Kidney epithelial cell (primary cell): Measurements from ENCODE around the gene PIGS. TPM values are rescaled to one million over a fixed set of nuclear protein-coding genes. Genes with fewer than 3 reads are reported as not detected.
A peak's percentile ranks its signal among the peaks of the same experiment; 100 is the strongest.

Experiments used
- DNase-seq: peaks from one replicate; pipeline ENCODE4 v3.0.0-alpha.2; 2010; ENCODE audit warnings: low read depth
- H3K27me3 ChIP-seq: 2 replicates; pipeline ENCODE4 v1.6.0; 2011; ENCODE audit warnings: low read length; ENCODE audit not compliant: control insufficient read depth, insufficient read depth
- H3K36me3 ChIP-seq: 2 replicates; pipeline ENCODE4 v1.5.1; 2011; ENCODE audit warnings: low read length; ENCODE audit not compliant: control insufficient read depth, insufficient read depth
- H3K4me3 ChIP-seq: 2 replicates; pipeline ENCODE4 v1.5.1; 2011; ENCODE audit warnings: low read depth, mild to moderate bottlenecking, control low read depth, low read length
- total RNA-seq: library from RNA; depleted of rRNA; stranded (reverse); fragments of >200 nt; gene quantifications from 2 replicates; pipeline ENCODE4 v1.2.3, GENCODE V29; 2015
- TF ChIP-seq, protein P1 (sequence below): IDR thresholded peaks from 2 replicates; pipeline ENCODE4 v1.5.1; 2011; ENCODE audit warnings: mild to moderate bottlenecking, moderate library complexity, low read length, control low read depth, inconsistent platforms; ENCODE audit not compliant: insufficient read depth, poor library complexity, severe bottlenecking

The PIGS gene
- total RNA-seq, 1 donor from 2014 or later = 52.9 TPM

- Histone ChIP-seq H3K36me3 (no peaks in the 10 kb centered on the region), H3K4me3 (peak within 1 kb of the TSS; percentile 69), H3K27me3 (no peaks in the 10 kb centered on the region)
- TF ChIP-seq, protein P1, sequence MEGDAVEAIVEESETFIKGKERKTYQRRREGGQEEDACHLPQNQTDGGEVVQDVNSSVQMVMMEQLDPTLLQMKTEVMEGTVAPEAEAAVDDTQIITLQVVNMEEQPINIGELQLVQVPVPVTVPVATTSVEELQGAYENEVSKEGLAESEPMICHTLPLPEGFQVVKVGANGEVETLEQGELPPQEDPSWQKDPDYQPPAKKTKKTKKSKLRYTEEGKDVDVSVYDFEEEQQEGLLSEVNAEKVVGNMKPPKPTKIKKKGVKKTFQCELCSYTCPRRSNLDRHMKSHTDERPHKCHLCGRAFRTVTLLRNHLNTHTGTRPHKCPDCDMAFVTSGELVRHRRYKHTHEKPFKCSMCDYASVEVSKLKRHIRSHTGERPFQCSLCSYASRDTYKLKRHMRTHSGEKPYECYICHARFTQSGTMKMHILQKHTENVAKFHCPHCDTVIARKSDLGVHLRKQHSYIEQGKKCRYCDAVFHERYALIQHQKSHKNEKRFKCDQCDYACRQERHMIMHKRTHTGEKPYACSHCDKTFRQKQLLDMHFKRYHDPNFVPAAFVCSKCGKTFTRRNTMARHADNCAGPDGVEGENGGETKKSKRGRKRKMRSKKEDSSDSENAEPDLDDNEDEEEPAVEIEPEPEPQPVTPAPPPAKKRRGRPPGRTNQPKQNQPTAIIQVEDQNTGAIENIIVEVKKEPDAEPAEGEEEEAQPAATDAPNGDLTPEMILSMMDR = no peak
- peak; percentile 70 for DNase-seq
Measured at GRCh38 chr17:28598799-28599310, 27.5 kb upstream of the PIGS start, which contains the start of gene SPAG5. Gene SPAG5, minus strand, starts transcription at chr17:28599025. Its CDS starts 79 bp downstream, at chr17:28598946.

- Histone ChIP-seq H3K27me3 (no peaks in the 10 kb centered on the region), H3K4me3 (peak overlapping the region; percentile 69), H3K36me3 (no peaks in the 10 kb centered on the region)
- no peak for DNase-seq
- TF ChIP-seq, protein P1 = no peak
Measured at GRCh38 chr17:28598389-28598788, 27.1 kb upstream of the PIGS start.

- DNase-seq = no peak
- Histone ChIP-seq H3K36me3 (no peaks in the 10 kb centered on the region), H3K27me3 (no peaks in the 10 kb centered on the region), H3K4me3 (peak overlapping the region; percentile 69)
- TF ChIP-seq, protein P1 = no peak
Measured at GRCh38 chr17:28597606-28598383, 26.5 kb upstream of the PIGS start.

DNA sequence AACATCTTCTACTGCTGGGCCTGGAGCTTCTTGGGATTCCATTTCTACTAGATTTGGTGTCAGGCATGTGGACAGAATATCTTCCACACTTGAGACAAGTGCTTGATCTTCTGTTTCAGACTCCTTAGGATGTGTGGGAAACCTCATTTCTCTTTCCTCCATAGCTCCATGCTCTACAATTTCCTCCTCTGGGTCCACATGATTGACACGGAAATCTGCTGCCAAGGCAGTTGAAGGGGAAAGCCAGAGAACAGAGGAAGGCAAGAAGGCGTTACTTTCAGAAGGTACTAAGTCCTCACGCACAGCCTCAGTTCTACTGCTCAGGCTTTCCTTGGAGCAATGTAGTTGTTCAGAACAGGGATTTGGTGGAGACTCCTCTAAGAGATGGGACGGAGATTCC is 20.9 kb upstream of the PIGS start:
- TF ChIP-seq, protein P1 = no peak
- H3K27me3 ChIP-seq = no peaks in the 10 kb centered on the region
- no peak for DNase-seq
- no peak overlapping the region for H3K4me3 ChIP-seq
- H3K36me3 ChIP-seq = no peaks in the 10 kb centered on the region

- Histone ChIP-seq H3K36me3 (peaks cover 3% of the 10 kb centered on the region), H3K27me3 (no peaks in the 10 kb centered on the region), H3K4me3 (no peak overlapping the region)
- no peak for DNase-seq
- TF ChIP-seq, protein P1 = no peak
Measured at GRCh38 chr17:28585851-28586250, 14.5 kb upstream of the PIGS start.
